H9 (cell line): ENCODE results near the gene CACNA1D. TPM values are rescaled to one million over a fixed set of nuclear protein-coding genes. Genes with fewer than 3 reads are reported as not detected.

Experiments used
- DNase-seq: peaks from one replicate; pipeline ENCODE4 v3.0.0-alpha.2; 2017
- H2AFZ ChIP-seq: one replicate; pipeline ENCODE4 v1.6.1; 2013; ENCODE audit warnings: mild to moderate bottlenecking, low read length, control low read depth, moderate library complexity
- H2AK5ac ChIP-seq: 2 replicates; pipeline ENCODE4 v1.6.1; 2013; ENCODE audit warnings: low read length, control low read depth, mixed read lengths; ENCODE audit not compliant: insufficient read length
- H2BK120ac ChIP-seq: one replicate; pipeline ENCODE4 v1.6.1; 2013; ENCODE audit warnings: low read depth, mild to moderate bottlenecking, low read length, control low read depth, inconsistent platforms; ENCODE audit not compliant: poor library complexity, severe bottlenecking
- H2BK12ac ChIP-seq: 2 replicates; pipeline ENCODE4 v1.6.1; 2013; ENCODE audit warnings: low read length, control low read depth, mixed read lengths, low read depth; ENCODE audit not compliant: insufficient read length
- H2BK15ac ChIP-seq: 2 replicates; pipeline ENCODE4 v1.6.1; 2013; ENCODE audit warnings: low read depth, low read length, control low read depth
- H2BK20ac ChIP-seq: one replicate; pipeline ENCODE4 v1.6.1; 2013; ENCODE audit warnings: low read depth, mild to moderate bottlenecking, low read length, control low read depth, inconsistent platforms; ENCODE audit not compliant: poor library complexity, severe bottlenecking
- H2BK5ac ChIP-seq: 2 replicates; pipeline ENCODE4 v1.6.1; 2013; ENCODE audit warnings: low read length, control low read depth, mixed read lengths; ENCODE audit not compliant: insufficient read length
- H3K14ac ChIP-seq: 2 replicates; pipeline ENCODE4 v1.6.1; 2013; ENCODE audit warnings: low read length, control low read depth; ENCODE audit not compliant: insufficient read depth
- H3K18ac ChIP-seq: 2 replicates; pipeline ENCODE4 v1.6.1; 2013; ENCODE audit warnings: low read depth, mild to moderate bottlenecking, mixed read lengths, low read length, control low read depth; ENCODE audit not compliant: insufficient read length
- H3K23ac ChIP-seq: 2 replicates; pipeline ENCODE4 v1.6.1; 2013; ENCODE audit warnings: low read length, control low read depth, mixed read lengths, low read depth; ENCODE audit not compliant: insufficient read length
- H3K23me2 ChIP-seq: 2 replicates; pipeline ENCODE4 v1.6.1; 2013; ENCODE audit warnings: low read depth, mild to moderate bottlenecking, mixed read lengths, low read length, control low read depth; ENCODE audit not compliant: insufficient read length, poor library complexity, severe bottlenecking
- H3K27ac ChIP-seq: 2 replicates; pipeline ENCODE4 v1.5.1; 2013; ENCODE audit warnings: low read length, control low read depth, mixed read lengths, low read depth; ENCODE audit not compliant: insufficient read length
- H3K27me3 ChIP-seq: 2 replicates; pipeline ENCODE4 v1.6.1; 2013; ENCODE audit warnings: low read length, control low read depth, inconsistent platforms; ENCODE audit not compliant: insufficient read depth
- H3K4ac ChIP-seq: 2 replicates; pipeline ENCODE4 v1.6.1; 2013; ENCODE audit warnings: low read depth, mild to moderate bottlenecking, control low read depth, inconsistent platforms, low read length, moderate library complexity
- H3K4me1 ChIP-seq: 2 replicates; pipeline ENCODE4 v1.6.1; 2013; ENCODE audit warnings: low read length, control low read depth, inconsistent platforms; ENCODE audit not compliant: insufficient read depth
- H3K4me2 ChIP-seq: 2 replicates; pipeline ENCODE4 v1.6.1; 2013; ENCODE audit warnings: low read length, control low read depth, mixed read lengths; ENCODE audit not compliant: insufficient read length, insufficient read depth
- H3K56ac ChIP-seq: 2 replicates; pipeline ENCODE4 v1.6.1; 2013; ENCODE audit warnings: low read depth, mild to moderate bottlenecking, mixed read lengths, low read length, control low read depth; ENCODE audit not compliant: insufficient read length
- H3K79me1 ChIP-seq: 2 replicates; pipeline ENCODE4 v1.6.1; 2013; ENCODE audit warnings: low read depth, mild to moderate bottlenecking, moderate library complexity, low read length, control low read depth, inconsistent platforms; ENCODE audit not compliant: insufficient read depth, poor library complexity, severe bottlenecking
- H3K79me2 ChIP-seq: 2 replicates; pipeline ENCODE4 v1.6.1; 2013; ENCODE audit warnings: low read length, control low read depth, inconsistent platforms; ENCODE audit not compliant: insufficient read depth
- H3K9ac ChIP-seq: 2 replicates; pipeline ENCODE4 v1.6.1; 2013; ENCODE audit warnings: low read length, control low read depth, mixed read lengths; ENCODE audit not compliant: insufficient read length; ENCODE audit errors: extremely low read depth
- H3K9me3 ChIP-seq: one replicate; pipeline ENCODE4 v1.6.1; 2013; ENCODE audit warnings: low read depth, low read length, inconsistent platforms; ENCODE audit not compliant: control insufficient read depth
- H3T11ph ChIP-seq: one replicate; pipeline ENCODE4 v1.6.1; 2013; ENCODE audit warnings: mild to moderate bottlenecking, low read length, control low read depth, inconsistent platforms
- H4K20me1 ChIP-seq: one replicate; pipeline ENCODE4 v1.6.1; 2013; ENCODE audit not compliant: control insufficient read depth, insufficient read length, insufficient read depth
- H4K5ac ChIP-seq: 2 replicates; pipeline ENCODE4 v1.6.1; 2013; ENCODE audit warnings: low read depth, mild to moderate bottlenecking, mixed read lengths, low read length, control low read depth; ENCODE audit not compliant: insufficient read length
- H4K8ac ChIP-seq: replicated peaks from 2 replicates; pipeline ENCODE4 v1.6.1; 2013; ENCODE audit warnings: low read length, control low read depth, mixed read lengths, low read depth; ENCODE audit not compliant: insufficient read length
- H4K91ac ChIP-seq: 2 replicates; pipeline ENCODE4 v1.6.1; 2013; ENCODE audit warnings: low read depth, mild to moderate bottlenecking, moderate library complexity, mixed read lengths, low read length, control low read depth; ENCODE audit not compliant: insufficient read length
- H3K27ac Mint-ChIP-seq, 3 experiments: 2 replicates in 2 of 3; 3 replicates in 1 of 3; pipeline ENCODE4 v1.8.0; 2020 to 2021; ENCODE audit warnings: mixed read lengths in 3 of 3, mild to moderate bottlenecking in 1 of 3, moderate library complexity in 1 of 3
- H3K27me3 Mint-ChIP-seq: 2 replicates; pipeline ENCODE4 v1.8.0; 2021; ENCODE audit warnings: low read depth, mild to moderate bottlenecking, moderate library complexity, mixed read lengths
- H3K36me3 Mint-ChIP-seq, 3 experiments: 2 replicates in 2 of 3; 3 replicates in 1 of 3; pipeline ENCODE4 v1.8.0; 2020 to 2021; ENCODE audit warnings: low read depth in 3 of 3, mixed read lengths in 3 of 3; ENCODE audit not compliant: insufficient read depth in 1 of 3
- H3K4me1 Mint-ChIP-seq, 2 experiments: 2 replicates each; pipeline ENCODE4 v1.8.0; 2020; ENCODE audit warnings: mixed read lengths in 2 of 2
- H3K4me3 Mint-ChIP-seq, 2 experiments: 2 replicates in 1 of 2; 3 replicates in 1 of 2; pipeline ENCODE4 v1.8.0; 2020 to 2021; ENCODE audit warnings: mild to moderate bottlenecking in 2 of 2, mixed read lengths in 2 of 2, moderate library complexity in 1 of 2
- H3K9me3 Mint-ChIP-seq, 2 experiments: 2 replicates in 1 of 2; 3 replicates in 1 of 2; pipeline ENCODE4 v1.8.0; 2020; ENCODE audit warnings: mild to moderate bottlenecking in 2 of 2, mixed read lengths in 2 of 2, moderate library complexity in 1 of 2
- CTCF ChIP-seq: fragments of 200-600 bp; sonication (generic); conservative IDR thresholded peaks from 3 replicates; pipeline ENCODE4 v1.8.0; 2021; ENCODE audit warnings: antibody characterized with exemption, mild to moderate bottlenecking
- WGBS: extraction: QIAGEN DNeasy Blood & Tissue Kit; methylation state at CpG from one replicate; pipeline ENCODE4 v1.1.7; 2013; ENCODE audit warnings: missing lambda C conversion rate, low lambda C conversion rate, mixed read lengths; ENCODE audit not compliant: insufficient read length; ENCODE audit errors: extremely low coverage; 5-methylcytosine and 5-hydroxymethylcytosine counted together
- total RNA-seq: library from RNA; stranded (reverse); gene quantifications from 2 replicates; pipeline ENCODE4 v1.2.1, GENCODE V29; 2021

The CACNA1D gene
- total RNA-seq, 1 experiment from 2014 or later, result 3.5 TPM

- H3K27ac ChIP-seq, result no peak overlapping the region
- no peak for DNase-seq
- no peak overlapping the region for H2BK12ac ChIP-seq
- H3K23me2 ChIP-seq, result no peaks in the 10 kb centered on the region
- no peak overlapping the region for H2AFZ ChIP-seq
- no peaks in the 10 kb centered on the region for H3K9me3 ChIP-seq
- no peaks in the 10 kb centered on the region for H3K27me3 ChIP-seq
- H3K27ac Mint-ChIP-seq, result no peak overlapping the region
- H3K4me1 Mint-ChIP-seq, result no peaks in the 10 kb centered on the region
- H3K14ac ChIP-seq, result no peak overlapping the region
- H3K56ac ChIP-seq, result no peak overlapping the region
- no peak overlapping the region for H4K91ac ChIP-seq
- WGBS, result no CpG with 5 or more reads among the region's 1 CpG
- H4K5ac ChIP-seq, result no peak overlapping the region
- no peak overlapping the region for H2BK20ac ChIP-seq
- no peaks in the 10 kb centered on the region for H3K4me1 ChIP-seq
- peaks cover 3% of the 10 kb centered on the region for H3K27me3 Mint-ChIP-seq
- H4K20me1 ChIP-seq, result no peaks in the 10 kb centered on the region
- H2BK120ac ChIP-seq, result no peak overlapping the region
- H2BK15ac ChIP-seq, result no peak overlapping the region
- no peak overlapping the region for H2BK5ac ChIP-seq
- H3K9me3 Mint-ChIP-seq, result no peaks in the 10 kb centered on the region
- H3K79me1 ChIP-seq, result no peaks in the 10 kb centered on the region
- H3K18ac ChIP-seq, result no peak overlapping the region
- H3K4me3 Mint-ChIP-seq, result no peak overlapping the region
- H3K79me2 ChIP-seq, result no peaks in the 10 kb centered on the region
- no peaks in the 10 kb centered on the region for H3K36me3 Mint-ChIP-seq
- TF ChIP-seq CTCF, result no peak
- no peak overlapping the region for H3T11ph ChIP-seq
- no peak overlapping the region for H3K4me2 ChIP-seq
- H2AK5ac ChIP-seq, result no peak overlapping the region
- H4K8ac ChIP-seq, result no peak overlapping the region
- no peak overlapping the region for H3K23ac ChIP-seq
- H3K4ac ChIP-seq, result no peak overlapping the region
- H3K9ac ChIP-seq, result no peak overlapping the region
These were observed 30.2 kb downstream of the CACNA1D start for GRCh38 chr3:53524566-53524965.
